Epithelial cell of esophagus (primary cell): ENCODE results near the gene BEST3.

Source experiments
- DNase-seq: peaks from one replicate; pipeline ENCODE4 v3.0.0; 2010; ENCODE audit warnings: low read depth
- H3K4me3 ChIP-seq: 2 replicates; pipeline ENCODE4 v1.5.1; 2011; ENCODE audit warnings: mild to moderate bottlenecking, low read length, control low read depth
- CTCF ChIP-seq: IDR thresholded peaks from 2 replicates; pipeline ENCODE4 v1.5.1; 2011; ENCODE audit warnings: low read depth, mild to moderate bottlenecking, low read length, control low read depth, inconsistent platforms; ENCODE audit not compliant: insufficient read depth; ENCODE audit errors: missing control alignments

The BEST3 gene

GRCh38 chr12:69704357-69704756 is 5.3 kb upstream of the BEST3 start:
- TF ChIP-seq CTCF: no peak
- H3K4me3 ChIP-seq: no peak overlapping the region
- no peak for DNase-seq

- no peak for TF ChIP-seq CTCF
- DNase-seq: no peak
- no peak overlapping the region for H3K4me3 ChIP-seq
These were observed 4.1 kb upstream of the BEST3 start for GRCh38 chr12:69703146-69703642.

DNA sequence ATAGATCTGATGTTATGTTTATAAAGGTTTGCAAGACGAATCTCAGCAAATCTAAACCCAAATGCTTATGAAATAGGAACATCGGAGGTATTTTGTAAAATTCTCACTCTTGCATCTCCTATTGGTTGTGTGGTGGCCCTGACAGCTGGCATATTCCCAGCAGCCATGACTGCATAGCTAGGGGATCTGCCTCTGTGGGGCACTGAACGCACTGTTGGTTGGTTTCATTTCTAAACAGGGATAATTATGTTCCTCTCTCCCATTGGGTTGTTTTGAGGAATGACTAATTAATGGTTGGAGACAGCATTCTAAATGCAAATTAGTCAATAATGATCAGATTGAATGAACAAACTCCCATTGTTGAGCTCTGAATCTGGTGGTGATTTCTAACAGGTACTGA is 2.7 kb upstream of the BEST3 start:
- no peak overlapping the region for H3K4me3 ChIP-seq

DNA sequence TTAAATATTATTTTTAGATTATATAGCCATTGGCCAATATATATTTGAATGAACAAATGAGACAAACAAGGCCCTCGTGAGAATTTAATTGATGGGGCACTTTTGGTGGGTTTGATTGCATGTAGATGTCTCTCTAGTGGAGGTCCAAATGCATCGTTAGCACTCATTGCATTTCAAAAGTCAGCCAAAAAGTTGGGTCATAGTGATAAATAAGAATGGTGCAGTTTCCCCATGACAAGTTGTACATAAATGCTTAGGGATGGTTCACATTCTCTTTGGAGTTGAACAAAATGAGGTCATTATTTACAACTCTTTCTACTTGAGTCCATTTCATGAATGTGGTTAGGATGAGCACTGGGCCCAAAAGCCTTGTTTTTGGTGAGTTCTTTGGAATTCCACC is 1.0 kb downstream of the BEST3 start:
- H3K4me3 ChIP-seq: no peak overlapping the region
- TF ChIP-seq CTCF: no peak
- no peak for DNase-seq

More for the DNA sequence above, 2.7 kb upstream of the BEST3 start:
- no peak for TF ChIP-seq CTCF
- no peak for DNase-seq

GRCh38 chr12:69694123-69694522 is 5.0 kb downstream of the BEST3 start:
- no peak overlapping the region for H3K4me3 ChIP-seq
- TF ChIP-seq CTCF: no peak
- no peak for DNase-seq

- DNase-seq: no peak
- no peak for TF ChIP-seq CTCF
- no peak overlapping the region for H3K4me3 ChIP-seq
These were observed 9.5 kb downstream of the BEST3 start for GRCh38 chr12:69689638-69690037.

GRCh38 chr12:69688471-69689427 is 10.4 kb downstream of the BEST3 start:
- no peak overlapping the region for H3K4me3 ChIP-seq
- TF ChIP-seq CTCF: no peak
- DNase-seq: peak; percentile 95
